K562 (cell line): ENCODE measurements around the gene LRRK1. TPM values are rescaled to one million over a fixed set of nuclear protein-coding genes. Genes with fewer than 3 reads are reported as not detected.

Experiments used
- ATAC-seq: fragments of 200-7000 bp; cut with Tn5 transposase; 3 replicates; pipeline ENCODE4 v1.9.1; 2020; ENCODE audit warnings: moderate library complexity
- BruUV-seq: library from RNA; stranded (reverse); fragments of 400-500 nt; replicated peaks from 2 replicates; lab custom pipeline; 2021; lab: Mats Ljungman, UMichigan
- CTCF ChIA-PET: fragments of 300-600 bp; formaldehyde crosslinking; extraction: SDS; loops from one replicate; lab custom pipeline; 2021; ENCODE audit warnings: low intra/inter-chr PET ratio; lab: Yijun Ruan, JAX
- POLR2A ChIA-PET: fragments of 300-600, 350-650 bp; sonication (Branson Sonifier 250); formaldehyde crosslinking; extraction: SDS; loops from one replicate; lab custom pipeline; 2021; ENCODE audit warnings: antibody characterized with exemption, inconsistent platforms; lab: Yijun Ruan, JAX
- DNase-seq, 4 experiments: peaks; one replicate each; pipeline versions ENCODE4 v3.0.0 to v3.0.0-alpha.2; 2011 to 2018; ENCODE audit warnings: low spot score in 3 of 4, mixed read lengths in 3 of 4; ENCODE audit errors: extremely low read depth in 1 of 4
- FAIRE-seq: peaks from 2 replicates; lab custom pipeline; 2011; peaks lifted over from hg19 to GRCh38; lab: Jason Lieb, UNC
- H2AFZ ChIP-seq: 2 replicates; pipeline ENCODE4 v1.6.0; 2011; ENCODE audit warnings: low read depth, low read length, control low read depth, inconsistent platforms
- H3K27ac ChIP-seq: fragments of 200-600 bp; 3 replicates; pipeline ENCODE4 v1.8.0; 2011; ENCODE audit warnings: low read depth, mild to moderate bottlenecking, control low read depth, inconsistent platforms, low read length, moderate library complexity, mixed read lengths; ENCODE audit errors: extremely low read depth
- H3K27me3 ChIP-seq, 2 experiments: fragments of 300-600 bp in 1 of 2; 2 replicates in 1 of 2; 3 replicates in 1 of 2; pipeline versions ENCODE4 v1.6.0 to v1.8.0; 2011; ENCODE audit warnings: inconsistent platforms in 2 of 2, low read length in 2 of 2, mild to moderate bottlenecking in 1 of 2, mixed read lengths in 1 of 2, moderate library complexity in 1 of 2; ENCODE audit not compliant: control insufficient read depth in 2 of 2, insufficient read depth in 2 of 2
- H3K36me3 ChIP-seq: fragments of 300-600 bp; 3 replicates; pipeline ENCODE4 v1.8.0; 2011; ENCODE audit warnings: mild to moderate bottlenecking, low read length, inconsistent platforms; ENCODE audit not compliant: control insufficient read depth, insufficient read depth
- H3K4me1 ChIP-seq, 2 experiments: fragments of 200-600 bp in 1 of 2; replicated peaks in 1 of 2; 2 replicates in 1 of 2; 3 replicates in 1 of 2; pipeline versions ENCODE4 v1.5.1 to v1.8.0; 2011; ENCODE audit warnings: inconsistent platforms in 2 of 2, low read length in 2 of 2, mild to moderate bottlenecking in 1 of 2, mixed read lengths in 1 of 2, moderate library complexity in 1 of 2; ENCODE audit not compliant: control insufficient read depth in 2 of 2, insufficient read depth in 2 of 2
- H3K4me2 ChIP-seq: 2 replicates; pipeline ENCODE4 v1.6.1; 2011; ENCODE audit warnings: low read length, control low read depth, inconsistent platforms, mixed read lengths; ENCODE audit not compliant: insufficient read depth
- H3K4me3 ChIP-seq: fragments of 200-600 bp; sonication (generic), shearing (Covaris generic); 2 replicates; pipeline ENCODE4 v1.5.1; 2016; ENCODE audit warnings: control low read depth, inconsistent platforms
- H3K79me2 ChIP-seq: fragments of 200-600 bp; 3 replicates; pipeline ENCODE4 v1.8.0; 2011; ENCODE audit warnings: low read length, inconsistent platforms; ENCODE audit not compliant: control insufficient read depth, insufficient read depth
- H3K9ac ChIP-seq, 2 experiments: 2 replicates each; pipeline versions ENCODE4 v1.6.0 to v1.6.1; 2011; ENCODE audit warnings: low read depth in 2 of 2, low read length in 2 of 2, control low read depth in 1 of 2, inconsistent platforms in 1 of 2, mild to moderate bottlenecking in 1 of 2, mixed read lengths in 1 of 2; ENCODE audit not compliant: insufficient read depth in 1 of 2
- H3K9me1 ChIP-seq: one replicate; pipeline ENCODE4 v1.6.0; 2011; ENCODE audit warnings: inconsistent platforms, mild to moderate bottlenecking, low read length, moderate library complexity; ENCODE audit not compliant: control insufficient read depth, insufficient read depth
- H3K9me3 ChIP-seq: replicated peaks from 2 replicates; pipeline ENCODE4 v1.5.1; 2011; ENCODE audit warnings: low read depth, low read length, inconsistent platforms; ENCODE audit not compliant: control insufficient read depth, insufficient read depth
- H4K20me1 ChIP-seq: replicated peaks from 2 replicates; pipeline ENCODE4 v1.6.1; 2011; ENCODE audit warnings: low read length, inconsistent platforms, mixed read lengths; ENCODE audit not compliant: control insufficient read depth, insufficient read depth
- BDP1 ChIP-seq: IDR thresholded peaks from 3 replicates; pipeline ENCODE4 v1.6.1; 2011; ENCODE audit not compliant: insufficient read length, insufficient read depth
- RNF219 ChIP-seq: fragments of 250-450 bp; sonication (Bioruptor Pico); IDR thresholded peaks from 2 replicates; pipeline ENCODE4 v1.5.0; 2022; ENCODE audit warnings: mild to moderate bottlenecking
- WGBS: fragments of 100-300 bp; shearing (Covaris generic); methylation state at CpG from one replicate; pipeline ENCODE4 v1.1.6; 2016; ENCODE audit warnings: low coverage, mixed read lengths; ENCODE audit not compliant: insufficient coverage; ENCODE audit errors: missing lambda C conversion rate; 5-methylcytosine and 5-hydroxymethylcytosine counted together
- in situ Hi-C: fragments of 300-500 bp; cut with MboI; formaldehyde crosslinking; loops from 4 replicates; pipeline ENCODE4 v1.15.0; 2018; ENCODE audit warnings: inconsistent platforms, mixed read lengths
- intact Hi-C: fragments of 100-400 bp; cut with micrococcal nuclease; formaldehyde crosslinking; loops from 2 replicates; pipeline ENCODE4 v1.14.2; 2022
- polyA plus RNA-seq, 8 experiments: library from polyadenylated mRNA; depleted of rRNA in 4 of 8; stranded (reverse) in 5 of 8; unstranded in 3 of 8; fragments of >200 nt; fragmentation: Nextera tagmentation in 2 of 8; fragmentation: Illumina TruSeq in 1 of 8; extraction: Ambion mirVana in 2 of 8; extraction: Trizol in 1 of 8; gene quantifications; 2 replicates each; pipeline versions ENCODE4 v1.2.1 to v1.2.3, GENCODE V29; 2011 to 2014; ENCODE audit warnings: inconsistent platforms in 1 of 8, missing spikeins in 1 of 8
- total RNA-seq, 7 experiments: library from RNA; depleted of rRNA in 6 of 7; stranded (reverse); fragments of >200 nt in 6 of 7; fragmentation: Illumina TruSeq in 2 of 7; extraction: Trizol in 2 of 7; gene quantifications; 2 replicates each; pipeline versions ENCODE4 v1.2.1 to v1.2.3, GENCODE V29; 2011 to 2021; ENCODE audit warnings: low replicate concordance in 1 of 7
- TF ChIP-seq, protein P1 (sequence below): fragments of 250-450 bp; sonication (Bioruptor Pico); IDR thresholded peaks from 2 replicates; pipeline ENCODE4 v1.4.0; 2020
- TF ChIP-seq, protein P2 (sequence below): fragments of 250-450 bp; sonication (Bioruptor Pico); IDR thresholded peaks from 2 replicates; pipeline ENCODE4 v1.4.0; 2020; ENCODE audit warnings: mild to moderate bottlenecking

Gene LRRK1
- total and polyA plus RNA-seq, 9 of the 15 experiments (the other 6 are each of a cell fraction or from before 2014, with no cell fraction given): 0.01 to 1.5 (median 0.11) TPM

DNA sequence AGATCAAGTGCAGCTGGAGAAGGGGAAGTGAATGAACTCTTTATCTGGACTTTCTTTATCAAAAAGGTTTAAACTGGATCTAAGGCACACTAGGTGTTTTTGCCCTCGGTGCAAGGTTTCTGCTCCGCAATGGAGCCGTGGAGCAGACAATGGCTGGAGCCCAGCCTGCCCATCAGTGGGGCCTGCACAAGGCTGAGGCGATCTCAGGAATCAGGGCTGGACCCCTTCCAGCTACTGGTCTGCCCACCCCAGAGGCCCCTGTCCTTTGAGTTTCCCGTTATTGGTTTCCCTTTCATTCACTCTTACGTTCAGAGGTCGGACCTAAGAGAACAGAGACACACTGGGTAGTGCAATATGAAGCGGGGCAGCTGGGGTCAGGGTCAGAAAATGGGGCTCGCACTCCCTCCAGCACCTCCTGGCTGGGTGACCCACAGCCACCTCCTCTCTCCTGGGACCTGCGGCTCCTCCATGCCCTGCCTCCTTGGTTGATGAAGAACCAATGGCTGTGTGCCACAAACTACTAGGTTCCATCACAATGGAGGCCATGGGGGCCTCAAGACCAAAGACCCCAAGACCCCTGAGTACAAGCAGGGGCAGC, 168.1 kb downstream of the LRRK1 start (continued):
- TF ChIP-seq, protein P1, sequence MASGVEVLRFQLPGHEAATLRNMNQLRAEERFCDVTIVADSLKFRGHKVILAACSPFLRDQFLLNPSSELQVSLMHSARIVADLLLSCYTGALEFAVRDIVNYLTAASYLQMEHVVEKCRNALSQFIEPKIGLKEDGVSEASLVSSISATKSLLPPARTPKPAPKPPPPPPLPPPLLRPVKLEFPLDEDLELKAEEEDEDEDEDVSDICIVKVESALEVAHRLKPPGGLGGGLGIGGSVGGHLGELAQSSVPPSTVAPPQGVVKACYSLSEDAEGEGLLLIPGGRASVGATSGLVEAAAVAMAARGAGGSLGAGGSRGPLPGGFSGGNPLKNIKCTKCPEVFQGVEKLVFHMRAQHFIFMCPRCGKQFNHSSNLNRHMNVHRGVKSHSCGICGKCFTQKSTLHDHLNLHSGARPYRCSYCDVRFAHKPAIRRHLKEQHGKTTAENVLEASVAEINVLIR (CRISPR knock-in tag): no peak
- TF ChIP-seq, protein P2, sequence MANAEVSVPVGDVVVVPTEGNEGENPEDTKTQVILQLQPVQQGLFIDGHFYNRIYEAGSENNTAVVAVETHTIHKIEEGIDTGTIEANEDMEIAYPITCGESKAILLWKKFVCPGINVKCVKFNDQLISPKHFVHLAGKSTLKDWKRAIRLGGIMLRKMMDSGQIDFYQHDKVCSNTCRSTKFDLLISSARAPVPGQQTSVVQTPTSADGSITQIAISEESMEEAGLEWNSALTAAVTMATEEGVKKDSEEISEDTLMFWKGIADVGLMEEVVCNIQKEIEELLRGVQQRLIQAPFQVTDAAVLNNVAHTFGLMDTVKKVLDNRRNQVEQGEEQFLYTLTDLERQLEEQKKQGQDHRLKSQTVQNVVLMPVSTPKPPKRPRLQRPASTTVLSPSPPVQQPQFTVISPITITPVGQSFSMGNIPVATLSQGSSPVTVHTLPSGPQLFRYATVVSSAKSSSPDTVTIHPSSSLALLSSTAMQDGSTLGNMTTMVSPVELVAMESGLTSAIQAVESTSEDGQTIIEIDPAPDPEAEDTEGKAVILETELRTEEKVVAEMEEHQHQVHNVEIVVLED (CRISPR knock-in tag): no peak
- TF ChIP-seq BDP1: no peak

DNA sequence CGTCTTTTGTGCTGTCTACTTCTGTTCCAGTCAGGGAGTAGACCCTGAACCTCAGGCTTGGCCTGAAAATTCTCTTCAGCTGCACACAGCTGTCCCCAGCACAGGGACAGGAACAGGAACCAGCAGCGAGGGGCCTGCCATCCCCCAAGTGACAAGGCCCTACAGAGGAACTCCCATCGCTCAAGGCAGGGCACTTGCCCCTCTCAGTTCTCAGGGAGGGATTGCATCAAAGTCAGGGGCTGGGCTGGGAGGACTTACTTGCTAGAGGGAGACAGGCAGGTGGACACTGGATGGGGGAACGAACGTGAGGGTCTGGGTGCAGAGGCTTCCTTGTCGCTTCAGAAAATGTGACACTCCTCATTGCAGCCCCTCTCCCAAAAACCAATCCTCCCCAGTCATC, 169.1 kb downstream of the LRRK1 start:
- H2AFZ ChIP-seq: no peak overlapping the region
- H3K79me2 ChIP-seq: peaks cover 8% of the 10 kb centered on the region; the same call in 1 of the 3 replicates
- WGBS: 86% methylated on average over 3 of the region's 6 CpGs
- FAIRE-seq (no peak), ATAC-seq (no peak), DNase-seq (no peak)
- no peak for TF ChIP-seq RNF219 (CRISPR knock-in tag)
- H3K9ac ChIP-seq: no peak overlapping the region
- no peak overlapping the region for H3K4me3 ChIP-seq
- ChIA-PET CTCF (interaction anchor here (0.7 to 3.2 kb wide), 3 partner anchors 26 to 169 kb away, joined by 5 to 29 read pairs (median 6); partner anchors contain the start of gene CHSY1), POLR2A (interaction anchor here (1.4 kb wide), 1 partner anchor 167 kb away, joined by 4 read pairs; no protein-coding TSS in a partner anchor)
- peaks cover 0 to 15% of the 10 kb centered on the region in 2 experiments; a peak in 2 of 5 replicates for H3K27me3 ChIP-seq
- H3K27ac ChIP-seq: no peak overlapping the region
- H4K20me1 ChIP-seq: no peaks in the 10 kb centered on the region
- in situ Hi-C loops (loop anchor here (5.0 kb wide), 1 partner anchor 169 kb away; no protein-coding TSS in a partner anchor), intact Hi-C loops (loop anchor here (5.0 kb wide), 2 partner anchors 59 to 71 kb away; no protein-coding TSS in a partner anchor)
- H3K9me1 ChIP-seq: no peaks in the 10 kb centered on the region
- H3K4me1 ChIP-seq: peaks cover 11 to 39% of the 10 kb centered on the region in 2 experiments; a peak in 4 of 5 replicates
- H3K4me2 ChIP-seq: no peak overlapping the region
- no TSS peak for BruUV-seq
- H3K36me3 ChIP-seq: no peaks in the 10 kb centered on the region
- H3K9me3 ChIP-seq: no peaks in the 10 kb centered on the region
